GM23338 (cell line): Measurements from ENCODE around the gene C1orf50.

Source experiments
- CTCF ChIP-seq, 2 experiments: fragments of 200-600 bp in 1 of 2; sonication (generic) in 1 of 2; conservative IDR thresholded peaks; 2 replicates each; pipeline versions ENCODE4 v1.5.1 to v1.6.1; 2016 to 2017; ENCODE audit warnings: antibody characterized with exemption in 2 of 2, low read depth in 2 of 2, mild to moderate bottlenecking in 2 of 2, moderate library complexity in 1 of 2
- EZH2 ChIP-seq: fragments of 200-600 bp; sonication (generic); IDR thresholded peaks from one replicate; pipeline ENCODE4 v1.8.0; 2017; ENCODE audit warnings: antibody characterized with exemption, mild to moderate bottlenecking, low read depth; ENCODE audit not compliant: unreplicated experiment
- EZH2phosphoT487 ChIP-seq: fragments of 200-600 bp; sonication (generic); IDR thresholded peaks from one replicate; pipeline ENCODE4 v1.8.1; 2018; ENCODE audit warnings: antibody characterized with exemption; ENCODE audit not compliant: unreplicated experiment

GRCh38 chr1:42742141-42742540 is 24.9 kb upstream of the C1orf50 start:
- TF ChIP-seq CTCF (conservative IDR thresholded peaks at IDR 0.05; ENCODE audit: low read depth in 2 of 2) (no peak), EZH2 (no peak), EZH2phosphoT487 (no peak)
